ENCODE results near the gene METTL3. TPM values are rescaled to one million over a fixed set of nuclear protein-coding genes. Genes with fewer than 3 reads are reported as not detected.

Gene METTL3
- total and polyA plus RNA-seq, 2 of the 13 experiments (the other 11 are each of a cell fraction or from before 2014, with no cell fraction given): 123 to 130 TPM

DNA sequence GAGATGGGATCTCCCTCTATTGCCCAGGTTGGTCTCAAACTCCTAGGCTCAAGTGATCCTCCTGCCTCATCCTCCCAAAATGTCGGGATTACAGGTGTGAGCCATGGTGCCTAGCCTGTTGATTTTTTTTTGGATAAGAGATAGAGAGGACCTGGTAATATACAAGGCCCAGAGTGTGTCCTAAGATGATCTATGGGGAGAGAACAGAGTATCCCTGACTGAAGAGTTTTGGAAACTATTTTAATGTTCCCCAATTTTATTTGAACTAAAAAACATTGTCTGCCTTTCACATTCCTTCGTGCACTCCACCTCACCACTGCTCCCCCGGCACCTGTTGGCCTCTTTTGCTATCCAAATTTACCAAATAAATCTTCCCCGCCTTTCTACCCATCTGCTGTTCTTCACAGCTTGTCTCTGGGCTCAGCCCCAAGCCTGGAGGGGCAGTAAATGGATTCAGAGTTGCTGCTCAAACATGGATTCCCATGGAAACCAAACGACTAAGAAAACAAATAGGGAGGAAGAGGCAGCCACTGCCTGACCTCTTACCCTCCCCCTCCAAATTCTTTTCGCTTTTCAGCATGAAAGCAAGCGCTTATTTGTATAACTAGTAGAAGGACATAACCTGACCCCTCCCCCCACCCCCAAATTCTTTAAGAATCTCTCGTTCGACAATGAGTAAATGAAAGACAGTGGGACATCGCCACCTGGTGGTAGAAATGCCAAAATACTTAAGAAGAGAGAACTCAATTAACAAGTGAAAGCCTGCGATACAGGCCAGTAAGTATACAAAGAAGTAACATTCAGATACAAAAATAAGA lies 46.2 kb upstream of the METTL3 start (continued):
- 0 out of 2 replicates have a peak, but pooled peaks have one; percentile 16 for TF ChIP-seq SOX13 (IDR thresholded peaks at IDR 0.05)
- TF ChIP-seq SOX13 (CRISPR knock-in tag; conservative IDR thresholded peaks at IDR 0.05 in 1 of 2, IDR thresholded peaks at IDR 0.05 in 1 of 2): peak in 1 of 2 experiments; percentile 65; a peak in 1 of 4 replicates
- 0 out of 2 replicates have a peak, but pooled peaks have one; percentile 15 for TF ChIP-seq KDM2A (CRISPR knock-in tag; IDR thresholded peaks at IDR 0.05; ENCODE audit: borderline replicate concordance, low read depth)
- TF ChIP-seq, protein P1, sequence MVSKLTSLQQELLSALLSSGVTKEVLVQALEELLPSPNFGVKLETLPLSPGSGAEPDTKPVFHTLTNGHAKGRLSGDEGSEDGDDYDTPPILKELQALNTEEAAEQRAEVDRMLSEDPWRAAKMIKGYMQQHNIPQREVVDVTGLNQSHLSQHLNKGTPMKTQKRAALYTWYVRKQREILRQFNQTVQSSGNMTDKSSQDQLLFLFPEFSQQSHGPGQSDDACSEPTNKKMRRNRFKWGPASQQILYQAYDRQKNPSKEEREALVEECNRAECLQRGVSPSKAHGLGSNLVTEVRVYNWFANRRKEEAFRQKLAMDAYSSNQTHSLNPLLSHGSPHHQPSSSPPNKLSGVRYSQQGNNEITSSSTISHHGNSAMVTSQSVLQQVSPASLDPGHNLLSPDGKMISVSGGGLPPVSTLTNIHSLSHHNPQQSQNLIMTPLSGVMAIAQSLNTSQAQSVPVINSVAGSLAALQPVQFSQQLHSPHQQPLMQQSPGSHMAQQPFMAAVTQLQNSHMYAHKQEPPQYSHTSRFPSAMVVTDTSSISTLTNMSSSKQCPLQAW (CRISPR knock-in tag; IDR thresholded peaks at IDR 0.05): no peak
- no peak for TF ChIP-seq IKZF4 (CRISPR knock-in tag; IDR thresholded peaks at IDR 0.05; ENCODE audit: borderline replicate concordance, low read depth, not compliant biosample characterization)
- TF ChIP-seq RAD21 (CRISPR knock-in tag; IDR thresholded peaks at IDR 0.05): peak; percentile 89
- peak; percentile 97 for TF ChIP-seq ZNF335 (CRISPR knock-in tag; IDR thresholded peaks at IDR 0.05)
- TF ChIP-seq PCBP2 (optimal IDR thresholded peaks at IDR 0.05; ENCODE audit: low read depth, low read length, poor library complexity, severe bottlenecking): no peak
- TF ChIP-seq, protein P2, sequence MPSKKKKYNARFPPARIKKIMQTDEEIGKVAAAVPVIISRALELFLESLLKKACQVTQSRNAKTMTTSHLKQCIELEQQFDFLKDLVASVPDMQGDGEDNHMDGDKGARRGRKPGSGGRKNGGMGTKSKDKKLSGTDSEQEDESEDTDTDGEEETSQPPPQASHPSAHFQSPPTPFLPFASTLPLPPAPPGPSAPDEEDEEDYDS (CRISPR knock-in tag; IDR thresholded peaks at IDR 0.05): peak; percentile 36; the same call in 1 of the 2 replicates
- 0 out of 2 replicates have a peak, but pooled peaks have one; percentile 21 for TF ChIP-seq PHF20 (CRISPR knock-in tag; IDR thresholded peaks at IDR 0.05)
- TF ChIP-seq TGIF2 (CRISPR knock-in tag; IDR thresholded peaks at IDR 0.05): 0 out of 2 replicates have a peak, but pooled peaks have one; percentile 32
- peak; percentile 97 for TF ChIP-seq TEAD3 (CRISPR knock-in tag; optimal IDR thresholded peaks at IDR 0.05; ENCODE audit: borderline replicate concordance)
- TF ChIP-seq ZKSCAN5 (CRISPR knock-in tag; IDR thresholded peaks at IDR 0.05): no peak
- peak; percentile 45; the same call in 1 of the 2 replicates for TF ChIP-seq ZNF350 (CRISPR knock-in tag; IDR thresholded peaks at IDR 0.05; ENCODE audit: borderline replicate concordance, low read depth)
- TF ChIP-seq RFX1 (IDR thresholded peaks at IDR 0.05): peak; percentile 85
- TF ChIP-seq ZFY (CRISPR knock-in tag; IDR thresholded peaks at IDR 0.05): no peak
- TF ChIP-seq, protein P3, sequence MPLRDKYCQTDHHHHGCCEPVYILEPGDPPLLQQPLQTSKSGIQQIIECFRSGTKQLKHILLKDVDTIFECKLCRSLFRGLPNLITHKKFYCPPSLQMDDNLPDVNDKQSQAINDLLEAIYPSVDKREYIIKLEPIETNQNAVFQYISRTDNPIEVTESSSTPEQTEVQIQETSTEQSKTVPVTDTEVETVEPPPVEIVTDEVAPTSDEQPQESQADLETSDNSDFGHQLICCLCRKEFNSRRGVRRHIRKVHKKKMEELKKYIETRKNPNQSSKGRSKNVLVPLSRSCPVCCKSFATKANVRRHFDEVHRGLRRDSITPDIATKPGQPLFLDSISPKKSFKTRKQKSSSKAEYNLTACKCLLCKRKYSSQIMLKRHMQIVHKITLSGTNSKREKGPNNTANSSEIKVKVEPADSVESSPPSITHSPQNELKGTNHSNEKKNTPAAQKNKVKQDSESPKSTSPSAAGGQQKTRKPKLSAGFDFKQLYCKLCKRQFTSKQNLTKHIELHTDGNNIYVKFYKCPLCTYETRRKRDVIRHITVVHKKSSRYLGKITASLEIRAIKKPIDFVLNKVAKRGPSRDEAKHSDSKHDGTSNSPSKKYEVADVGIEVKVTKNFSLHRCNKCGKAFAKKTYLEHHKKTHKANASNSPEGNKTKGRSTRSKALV (CRISPR knock-in tag; IDR thresholded peaks at IDR 0.05): 0 out of 2 replicates have a peak, but pooled peaks have one; percentile 19
- TF ChIP-seq RAD51 (IDR thresholded peaks at IDR 0.05; ENCODE audit: borderline replicate concordance): no peak
- TF ChIP-seq ZNF878 (CRISPR knock-in tag; IDR thresholded peaks at IDR 0.05): 0 out of 2 replicates have a peak, but pooled peaks have one; percentile 8
- no peak for TF ChIP-seq ZNF543 (CRISPR knock-in tag; IDR thresholded peaks at IDR 0.05)
- peak; percentile 17; the same call in 1 of the 2 replicates for TF ChIP-seq HHEX (CRISPR knock-in tag; IDR thresholded peaks at IDR 0.05)
- TF ChIP-seq ZBTB7B (CRISPR knock-in tag; IDR thresholded peaks at IDR 0.05): no peak
- no peak for TF ChIP-seq ZNF850 (CRISPR knock-in tag; conservative IDR thresholded peaks at IDR 0.05)
- no peak for TF ChIP-seq KDM4B (CRISPR knock-in tag; IDR thresholded peaks at IDR 0.05)
